ENCODE results near the gene PTPRR. TPM values are rescaled to one million over a fixed set of nuclear protein-coding genes. Genes with fewer than 3 reads are reported as not detected.
"Not testable (repeated sequence)": the region's sequence is repeated elsewhere in the genome, so short reads cannot be mapped to it uniquely, and the experiment has no call there.

The PTPRR gene
- total RNA-seq, 1 experiment from 2014 or later, result 3.4 TPM

DNA sequence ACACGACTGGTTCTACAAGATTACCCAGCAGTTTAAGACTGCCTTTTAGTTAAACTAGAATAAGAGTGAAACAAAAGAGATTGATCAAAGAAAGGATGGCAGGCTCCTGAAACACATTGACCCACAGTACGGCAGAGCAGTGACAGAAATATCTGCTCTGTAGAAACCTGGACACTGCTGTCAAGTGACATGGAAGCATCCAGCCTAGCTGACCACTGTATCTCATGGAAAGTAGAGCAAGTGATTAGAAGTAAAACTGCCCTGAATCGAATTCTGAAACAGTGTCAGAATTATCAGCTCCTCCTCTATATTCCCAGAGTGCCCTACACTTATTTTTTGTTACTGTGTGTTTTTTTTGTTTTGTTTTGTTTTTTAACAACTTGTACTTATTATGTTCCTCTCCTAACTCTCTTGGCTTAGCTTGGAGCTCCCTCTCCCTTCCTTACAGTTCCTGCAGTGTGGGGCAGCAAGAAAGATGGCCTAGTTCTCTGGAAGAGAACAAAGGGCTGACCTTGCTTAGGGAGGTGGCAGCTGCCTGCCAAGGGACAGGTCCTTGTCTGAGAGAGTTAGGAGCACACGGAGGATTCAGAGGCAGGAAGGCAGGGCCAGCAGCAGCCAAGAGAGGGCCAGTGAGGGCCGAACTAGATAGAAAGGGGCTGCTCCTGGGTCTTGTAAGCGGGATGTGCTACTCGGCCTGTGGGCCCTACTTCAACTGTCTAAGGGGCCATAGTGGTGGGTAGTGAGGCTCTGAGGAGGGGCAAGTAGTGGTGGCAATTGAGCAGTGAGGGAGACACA is 97.2 kb downstream of the PTPRR start:
- H3K4me1 ChIP-seq (replicated peaks), result no peaks in the 10 kb centered on the region
- no peak for DNase-seq (ENCODE audit: low read depth in 1 of 2, low spot score in 2 of 2)
- H3K36me3 ChIP-seq, result no peaks in the 10 kb centered on the region
- no peaks in the 10 kb centered on the region for H3K27me3 ChIP-seq (replicated peaks)
- no peaks in the 10 kb centered on the region for H3K9me3 ChIP-seq (replicated peaks)
- no peak overlapping the region for H3K27ac ChIP-seq
- H3K4me3 ChIP-seq, result no peak overlapping the region

DNA sequence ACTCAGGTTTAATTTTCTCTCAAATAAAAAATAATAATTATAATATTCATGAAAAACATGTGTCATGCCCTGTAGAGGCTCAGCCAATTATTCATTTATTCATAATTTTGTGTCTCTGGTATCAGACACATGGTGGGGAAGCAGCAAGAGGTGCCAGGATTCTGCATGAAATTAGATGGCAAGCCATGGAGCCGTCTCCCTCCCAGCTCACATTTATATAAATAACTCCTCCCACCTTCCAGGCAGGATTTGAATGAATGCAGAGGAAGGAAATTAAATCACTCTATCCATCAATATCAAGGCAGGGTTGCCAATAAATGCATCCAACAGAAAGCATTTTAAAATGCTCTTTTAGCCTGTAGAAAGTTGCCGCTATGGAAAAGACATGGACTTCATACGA is 98.1 kb downstream of the PTPRR start:
- Histone ChIP-seq H3K27me3 (replicated peaks) (no peaks in the 10 kb centered on the region), H3K4me3 (no peak overlapping the region), H3K4me1 (replicated peaks) (no peaks in the 10 kb centered on the region), H3K36me3 (no peaks in the 10 kb centered on the region), H3K9me3 (replicated peaks) (no peaks in the 10 kb centered on the region), H3K27ac (no peak overlapping the region)
- no peak for DNase-seq (ENCODE audit: low read depth in 1 of 2, low spot score in 2 of 2)

DNA sequence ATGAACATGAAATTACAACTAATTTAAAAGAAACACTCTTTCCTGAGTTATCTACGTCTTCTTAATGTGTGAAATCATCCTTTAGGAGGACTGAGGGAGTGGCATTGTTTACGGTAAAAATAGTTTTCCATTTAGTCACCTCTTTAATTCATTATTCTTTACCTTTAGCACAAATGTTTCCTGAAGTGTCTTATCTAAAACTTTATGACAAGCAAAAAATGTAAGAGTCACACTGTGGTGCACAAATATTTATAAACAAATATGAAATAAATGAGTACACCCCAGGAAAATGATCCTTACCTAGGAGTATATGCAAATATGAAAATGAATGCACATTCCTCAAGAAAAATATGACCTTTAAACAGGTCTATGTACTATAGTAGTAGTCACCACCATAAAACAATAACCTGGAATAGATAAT is 104.6 kb downstream of the PTPRR start:
- Histone ChIP-seq H3K27me3 (replicated peaks) (no peaks in the 10 kb centered on the region), H3K36me3 (no peaks in the 10 kb centered on the region), H3K4me1 (replicated peaks) (0 out of 2 replicates have a peak, but pooled peaks cover 4% of the 10 kb centered on the region), H3K4me3 (no peak overlapping the region), H3K27ac (no peak overlapping the region), H3K9me3 (replicated peaks) (no peaks in the 10 kb centered on the region)
- no peak for DNase-seq (ENCODE audit: low read depth in 1 of 2, low spot score in 2 of 2)

DNA sequence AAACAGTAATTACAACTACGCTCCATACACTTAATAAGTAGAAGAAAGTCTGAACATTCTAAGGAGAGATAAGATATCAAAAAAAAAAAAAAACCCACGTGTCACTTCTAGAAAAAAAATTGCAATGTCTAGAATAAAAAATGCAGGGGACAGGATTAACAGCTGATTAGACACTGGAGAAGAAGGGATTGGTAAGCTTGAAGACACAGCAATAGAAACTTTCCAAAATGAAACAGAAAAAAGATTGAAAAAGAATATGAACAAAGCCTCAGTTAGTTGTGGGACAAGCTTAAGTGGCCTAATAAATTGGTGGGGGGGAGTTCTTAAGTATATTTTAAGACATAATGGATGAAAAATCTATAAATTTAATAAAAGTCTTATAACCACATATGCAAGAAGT is 105.5 kb downstream of the PTPRR start:
- DNase-seq (ENCODE audit: low read depth in 1 of 2, low spot score in 2 of 2), result no peak
- no peak overlapping the region for H3K4me3 ChIP-seq

DNA sequence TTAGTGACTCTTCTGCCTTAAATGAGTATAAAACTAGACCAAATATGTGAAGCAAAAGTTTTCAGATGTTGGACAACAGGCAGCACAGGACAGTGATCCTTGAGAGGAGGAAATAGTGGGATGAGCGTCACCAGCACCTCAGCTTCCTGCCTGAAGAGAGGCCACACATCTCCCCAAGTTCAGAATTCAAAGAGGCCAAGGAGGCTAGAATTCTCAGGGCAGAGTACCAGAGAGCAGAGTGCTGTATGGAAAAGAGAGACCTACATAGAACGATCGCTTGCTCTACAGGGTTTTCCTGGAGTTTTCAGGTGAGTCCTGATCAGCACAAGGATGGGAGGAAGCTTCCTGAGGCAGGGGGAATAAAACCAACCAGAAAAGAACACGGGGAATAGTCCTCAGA is 107.0 kb downstream of the PTPRR start:
- DNase-seq (ENCODE audit: low read depth in 1 of 2, low spot score in 2 of 2), result no peak
- no peak overlapping the region for H3K4me3 ChIP-seq
- H3K27ac ChIP-seq, result no peak overlapping the region
- H3K27me3 ChIP-seq (replicated peaks), result no peaks in the 10 kb centered on the region
- no peaks in the 10 kb centered on the region for H3K36me3 ChIP-seq
- no peaks in the 10 kb centered on the region for H3K9me3 ChIP-seq (replicated peaks)
- H3K4me1 ChIP-seq (replicated peaks), result 0 out of 2 replicates have a peak, but pooled peaks cover 4% of the 10 kb centered on the region

More for the DNA sequence above, 105.5 kb downstream of the PTPRR start:
- H3K4me1 ChIP-seq (replicated peaks), result 0 out of 2 replicates have a peak, but pooled peaks cover 4% of the 10 kb centered on the region
- no peak overlapping the region for H3K27ac ChIP-seq
- no peaks in the 10 kb centered on the region for H3K9me3 ChIP-seq (replicated peaks)
- H3K36me3 ChIP-seq, result no peaks in the 10 kb centered on the region
- H3K27me3 ChIP-seq (replicated peaks), result no peaks in the 10 kb centered on the region

DNA sequence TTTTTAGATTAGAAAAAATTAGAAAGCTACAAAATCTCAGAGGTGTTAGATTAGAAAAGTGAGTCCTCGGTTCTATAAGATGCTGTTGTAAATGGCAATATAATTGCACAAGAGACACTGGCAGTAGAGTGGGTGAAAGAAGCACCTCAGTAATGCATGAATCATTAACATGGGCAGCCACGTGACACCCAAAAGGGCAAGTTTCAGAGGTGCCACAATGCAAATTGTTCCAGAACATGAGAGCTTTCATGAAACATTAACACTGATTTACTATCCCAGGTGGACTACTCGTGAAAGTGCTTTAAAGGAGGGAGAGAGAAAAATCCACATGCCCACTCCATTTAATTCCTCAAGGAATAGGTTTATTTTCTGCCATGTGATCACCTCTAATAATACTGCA is 108.4 kb downstream of the PTPRR start:
- Histone ChIP-seq H3K4me1 (replicated peaks) (0 out of 2 replicates have a peak, but pooled peaks cover 4% of the 10 kb centered on the region), H3K4me3 (no peak overlapping the region), H3K9me3 (replicated peaks) (no peaks in the 10 kb centered on the region), H3K27me3 (replicated peaks) (no peaks in the 10 kb centered on the region), H3K27ac (no peak overlapping the region), H3K36me3 (no peaks in the 10 kb centered on the region)
- DNase-seq (ENCODE audit: low read depth in 1 of 2, low spot score in 2 of 2), result no peak

DNA sequence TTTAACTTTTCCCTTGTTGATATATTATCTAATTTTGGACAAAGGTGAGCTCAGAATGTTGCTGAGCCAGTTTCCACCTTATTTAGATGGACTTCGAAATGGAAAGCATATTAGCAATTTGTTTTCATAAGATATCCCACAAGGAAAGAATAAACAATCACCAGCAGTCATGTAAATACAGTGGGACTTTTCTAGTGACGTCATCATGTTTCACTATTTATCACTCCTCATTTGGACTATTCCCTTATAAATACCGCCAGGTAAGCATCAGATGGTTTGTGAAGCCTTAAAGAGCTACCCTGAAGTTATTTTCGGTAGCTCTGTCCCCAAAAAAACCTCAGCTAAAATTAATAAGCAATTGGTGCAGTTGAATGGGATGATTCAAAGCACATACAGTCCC is 110.7 kb downstream of the PTPRR start:
- Histone ChIP-seq H3K27ac (no peak overlapping the region), H3K4me3 (no peak overlapping the region), H3K4me1 (replicated peaks) (no peaks in the 10 kb centered on the region), H3K27me3 (replicated peaks) (no peaks in the 10 kb centered on the region), H3K36me3 (no peaks in the 10 kb centered on the region), H3K9me3 (replicated peaks) (no peaks in the 10 kb centered on the region)
- DNase-seq (ENCODE audit: low read depth in 1 of 2, low spot score in 2 of 2), result no peak

DNA sequence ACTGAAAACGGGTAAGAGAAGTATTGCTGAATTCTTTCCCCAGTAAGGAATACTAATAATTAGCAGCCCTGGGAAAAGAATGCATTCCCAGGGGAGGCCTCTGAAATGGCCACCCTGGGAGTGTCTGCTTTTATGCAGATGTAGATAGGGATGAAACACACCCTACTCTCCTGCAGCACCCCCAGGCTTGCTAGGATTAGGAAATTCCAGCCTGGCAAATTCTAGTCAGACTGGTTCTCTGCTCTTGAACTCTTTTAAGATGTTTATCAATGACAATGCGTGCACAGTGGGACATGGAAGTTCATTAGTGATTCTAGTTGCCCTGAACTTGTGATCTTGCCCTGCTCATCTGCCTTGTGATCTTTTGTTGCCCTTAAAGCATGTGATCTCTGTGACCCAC is 112.5 kb downstream of the PTPRR start:
- DNase-seq (ENCODE audit: low read depth in 1 of 2, low spot score in 2 of 2); H3K27me3 ChIP-seq (replicated peaks); H3K9me3 ChIP-seq (replicated peaks); H3K36me3 ChIP-seq; H3K4me3 ChIP-seq; H3K27ac ChIP-seq; H3K4me1 ChIP-seq (replicated peaks): not testable (repeated sequence)

DNA sequence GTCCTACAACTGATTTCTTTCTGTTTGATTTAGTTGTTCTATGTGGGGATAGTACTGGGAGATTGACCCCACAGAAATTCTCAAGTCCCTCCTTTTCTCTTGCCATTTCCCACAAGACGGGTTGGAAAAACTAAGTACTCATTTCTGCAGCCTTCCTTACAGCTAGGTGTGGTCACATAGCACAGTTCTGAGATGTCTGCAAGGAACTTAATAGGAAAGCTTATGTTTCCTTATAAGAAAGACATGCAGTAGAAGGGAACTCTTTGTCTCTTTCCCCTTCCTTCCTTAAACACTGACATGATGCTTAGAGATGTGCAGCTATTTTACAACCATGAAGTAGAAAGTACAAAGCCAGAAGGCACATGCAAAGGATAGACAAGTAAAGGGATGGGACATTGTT is 113.7 kb downstream of the PTPRR start:
- Histone ChIP-seq H3K27ac (no peak overlapping the region), H3K36me3 (no peaks in the 10 kb centered on the region), H3K27me3 (replicated peaks) (no peaks in the 10 kb centered on the region), H3K4me1 (replicated peaks) (no peaks in the 10 kb centered on the region), H3K4me3 (no peak overlapping the region), H3K9me3 (replicated peaks) (no peaks in the 10 kb centered on the region)
- DNase-seq (ENCODE audit: low read depth in 1 of 2, low spot score in 2 of 2), result no peak

DNA sequence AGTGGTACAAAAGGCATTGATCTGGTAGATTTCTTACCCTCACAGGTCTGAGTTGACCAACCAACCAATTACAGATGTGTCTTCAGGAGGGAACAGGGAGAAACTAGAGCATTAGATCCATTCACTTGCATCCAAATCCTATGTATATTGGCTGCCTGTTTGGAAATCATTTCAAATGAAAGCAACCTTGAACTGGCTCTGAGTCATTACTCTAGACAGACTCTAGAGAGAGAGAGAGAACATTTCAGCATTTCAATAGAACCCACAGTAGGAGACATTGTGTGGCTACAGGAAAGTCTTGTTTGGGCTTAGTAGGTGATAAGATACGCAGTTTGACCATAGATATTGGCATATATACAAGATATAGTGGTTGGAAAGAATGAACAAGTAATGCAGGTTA is 114.5 kb downstream of the PTPRR start:
- no peak overlapping the region for H3K4me3 ChIP-seq
- no peaks in the 10 kb centered on the region for H3K27me3 ChIP-seq (replicated peaks)
- no peak for DNase-seq (ENCODE audit: low read depth in 1 of 2, low spot score in 2 of 2)
- H3K36me3 ChIP-seq, result no peaks in the 10 kb centered on the region
- no peak overlapping the region for H3K27ac ChIP-seq
- no peaks in the 10 kb centered on the region for H3K9me3 ChIP-seq (replicated peaks)
- no peaks in the 10 kb centered on the region for H3K4me1 ChIP-seq (replicated peaks)

DNA sequence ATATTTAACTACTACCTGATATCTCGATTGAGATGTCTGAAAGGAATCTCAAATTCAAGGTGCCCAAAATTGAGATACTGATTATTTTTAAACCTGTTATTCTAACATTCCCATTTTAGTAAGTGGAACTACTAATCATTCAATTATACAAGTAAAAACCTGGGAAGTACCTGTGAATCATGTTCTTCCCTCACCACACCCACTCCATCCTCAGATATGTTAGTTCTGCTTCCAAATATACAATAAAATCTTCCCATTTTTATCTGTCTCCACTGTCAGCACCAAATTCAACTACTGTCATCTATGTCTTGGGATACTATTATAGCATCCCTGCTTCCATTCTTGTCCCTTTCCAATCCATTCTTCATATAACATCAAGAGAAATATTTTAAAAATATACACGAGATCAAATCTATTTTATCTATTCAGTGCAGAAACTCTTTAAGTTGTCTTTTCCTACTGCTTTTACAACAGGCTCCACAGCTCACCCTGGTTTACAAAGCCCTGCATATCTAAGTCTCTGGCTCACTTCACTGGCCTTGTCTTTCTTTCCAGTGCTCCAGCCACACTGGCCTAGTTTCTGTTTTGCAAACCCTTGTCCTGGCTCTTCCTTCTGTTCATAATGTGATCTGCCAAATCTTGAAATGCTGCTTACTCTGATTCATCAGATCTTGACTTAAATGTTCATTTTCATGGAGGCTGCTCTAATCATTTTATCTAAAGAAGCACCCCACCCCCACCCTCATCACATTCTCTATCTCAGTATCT is 122.3 kb downstream of the PTPRR start:
- Histone ChIP-seq H3K27ac (no peak overlapping the region), H3K4me3 (no peak overlapping the region), H3K4me1 (replicated peaks) (no peaks in the 10 kb centered on the region), H3K9me3 (replicated peaks) (no peaks in the 10 kb centered on the region), H3K36me3 (no peaks in the 10 kb centered on the region), H3K27me3 (replicated peaks) (no peaks in the 10 kb centered on the region)
- DNase-seq (ENCODE audit: low read depth in 1 of 2, low spot score in 2 of 2), result no peak

DNA sequence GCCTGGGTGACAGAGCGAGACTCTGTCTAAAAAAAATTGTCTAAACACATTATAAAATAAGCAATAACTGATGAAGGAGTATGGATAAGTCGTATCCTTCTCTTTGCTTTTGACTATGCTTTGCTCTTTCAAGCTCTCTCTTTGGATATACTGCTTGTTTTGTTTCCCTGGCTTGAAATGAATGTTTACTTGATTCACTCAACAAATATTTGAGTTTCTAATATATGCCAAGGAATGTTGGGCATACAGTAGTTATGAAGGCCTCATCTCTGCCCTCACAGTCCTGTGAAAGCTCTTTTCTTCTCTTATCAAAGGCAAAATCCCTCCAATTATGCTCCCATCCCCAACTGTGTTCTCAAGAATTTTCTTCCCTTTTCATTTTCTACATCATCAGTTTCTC is 123.5 kb downstream of the PTPRR start:
- Histone ChIP-seq H3K4me3 (no peak overlapping the region), H3K4me1 (replicated peaks) (no peaks in the 10 kb centered on the region), H3K9me3 (replicated peaks) (no peaks in the 10 kb centered on the region), H3K36me3 (no peaks in the 10 kb centered on the region), H3K27me3 (replicated peaks) (no peaks in the 10 kb centered on the region), H3K27ac (no peak overlapping the region)
- no peak for DNase-seq (ENCODE audit: low read depth in 1 of 2, low spot score in 2 of 2)

DNA sequence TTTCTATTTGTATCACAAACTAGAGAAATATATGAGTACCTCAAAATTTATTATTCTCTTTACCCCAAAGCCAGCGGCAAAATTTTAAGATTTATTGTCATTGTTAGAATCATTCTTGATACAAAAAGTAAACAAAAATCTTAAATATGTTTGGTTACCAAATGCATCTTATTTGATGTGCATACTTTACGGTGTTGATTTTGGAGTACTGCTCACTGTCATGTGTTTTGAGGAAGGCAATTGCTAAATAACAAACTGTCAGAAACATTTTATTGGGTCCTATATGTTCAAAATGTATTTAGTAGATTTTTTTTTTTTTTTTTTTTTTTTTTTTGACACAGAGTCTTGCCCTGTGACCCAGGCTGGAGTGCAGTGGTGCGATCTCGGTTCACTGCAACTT is 124.9 kb downstream of the PTPRR start:
- Histone ChIP-seq H3K4me1 (replicated peaks) (no peaks in the 10 kb centered on the region), H3K27me3 (replicated peaks) (no peaks in the 10 kb centered on the region), H3K4me3 (no peak overlapping the region), H3K36me3 (no peaks in the 10 kb centered on the region), H3K9me3 (replicated peaks) (no peaks in the 10 kb centered on the region), H3K27ac (no peak overlapping the region)
- DNase-seq (ENCODE audit: low read depth in 1 of 2, low spot score in 2 of 2), result no peak

DNA sequence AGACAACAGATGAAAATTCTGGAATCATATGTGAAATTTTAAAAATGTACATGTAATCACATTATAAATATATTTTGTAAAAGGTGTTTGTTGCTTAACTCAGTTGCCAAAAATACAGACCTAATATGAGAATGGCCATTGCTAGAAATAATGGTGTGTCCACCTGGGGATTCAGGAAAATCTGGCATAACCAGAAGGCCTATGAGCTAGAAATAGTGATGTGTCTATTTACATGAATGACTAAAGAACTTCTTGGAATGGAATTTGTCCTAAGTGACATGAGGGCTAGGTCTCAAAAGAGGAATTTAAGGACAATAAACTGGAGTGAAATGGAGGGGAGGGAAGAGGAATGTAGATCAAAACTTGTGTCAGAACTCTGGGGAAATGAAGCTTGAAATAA is 126.4 kb downstream of the PTPRR start:
- Histone ChIP-seq H3K27ac (no peak overlapping the region), H3K27me3 (replicated peaks) (no peaks in the 10 kb centered on the region), H3K9me3 (replicated peaks) (no peaks in the 10 kb centered on the region), H3K4me1 (replicated peaks) (no peaks in the 10 kb centered on the region), H3K4me3 (no peak overlapping the region), H3K36me3 (no peaks in the 10 kb centered on the region)
- no peak for DNase-seq (ENCODE audit: low read depth in 1 of 2, low spot score in 2 of 2)
